Ishikawa (cell line): ENCODE data around the gene PSMC6.

Source experiments
- CEBPB ChIP-seq: IDR thresholded peaks from 2 replicates; pipeline ENCODE4 v1.6.1; 2012
- CREB1 ChIP-seq: IDR thresholded peaks from 2 replicates; pipeline ENCODE4 v1.6.1; 2012; ENCODE audit warnings: low read depth
- EGR1 ChIP-seq: IDR thresholded peaks from 2 replicates; pipeline ENCODE4 v1.6.1; 2012
- EP300 ChIP-seq: IDR thresholded peaks from 2 replicates; pipeline ENCODE4 v1.6.1; 2012; ENCODE audit warnings: borderline replicate concordance
- FOXM1 ChIP-seq: IDR thresholded peaks from 2 replicates; pipeline ENCODE4 v1.6.1; 2012; ENCODE audit warnings: low read depth, borderline replicate concordance
- NFIC ChIP-seq: IDR thresholded peaks from 2 replicates; pipeline ENCODE4 v1.6.1; 2012
- RAD21 ChIP-seq: IDR thresholded peaks from 2 replicates; pipeline ENCODE4 v1.6.1; 2012; ENCODE audit warnings: low read depth
- TAF1 ChIP-seq: IDR thresholded peaks from 2 replicates; pipeline ENCODE4 v1.6.1; 2012; ENCODE audit warnings: low read depth, mild to moderate bottlenecking
- TCF12 ChIP-seq: IDR thresholded peaks from 2 replicates; pipeline ENCODE4 v1.6.1; 2012; ENCODE audit warnings: low read depth
- TEAD4 ChIP-seq: IDR thresholded peaks from 2 replicates; pipeline ENCODE4 v1.6.1; 2012
- YY1 ChIP-seq: IDR thresholded peaks from 2 replicates; pipeline ENCODE4 v1.6.1; 2012; ENCODE audit warnings: low read depth
- TF ChIP-seq, protein P1 (sequence below): IDR thresholded peaks from 2 replicates; pipeline ENCODE4 v1.6.1; 2012
- TF ChIP-seq, protein P2 (sequence below): IDR thresholded peaks from 2 replicates; pipeline ENCODE4 v1.6.1; 2012
- TF ChIP-seq, protein P3 (sequence below): IDR thresholded peaks from 2 replicates; pipeline ENCODE4 v1.6.1; 2012; ENCODE audit warnings: low read depth, mild to moderate bottlenecking

DNA sequence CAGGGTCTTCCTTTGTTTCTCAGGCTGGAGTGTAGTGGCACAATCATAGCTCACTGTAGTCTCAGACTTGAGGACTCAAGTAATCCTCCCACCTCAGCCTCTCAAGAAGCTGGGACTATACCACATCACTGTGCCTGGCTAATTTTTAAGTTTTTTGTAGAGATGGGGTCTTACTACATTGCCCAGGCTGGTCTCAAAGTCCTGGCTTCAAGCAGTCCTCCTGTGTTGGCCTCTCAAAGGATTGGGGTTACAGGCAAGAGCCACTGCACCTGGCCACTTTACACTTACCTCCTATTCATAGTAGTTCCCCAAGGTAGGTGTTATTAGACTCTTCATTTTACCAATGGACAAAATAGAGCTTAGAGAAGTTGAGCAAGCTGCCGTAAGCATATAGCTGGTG lies 52.1 kb downstream of the PSMC6 start:
- TF ChIP-seq, protein P1, sequence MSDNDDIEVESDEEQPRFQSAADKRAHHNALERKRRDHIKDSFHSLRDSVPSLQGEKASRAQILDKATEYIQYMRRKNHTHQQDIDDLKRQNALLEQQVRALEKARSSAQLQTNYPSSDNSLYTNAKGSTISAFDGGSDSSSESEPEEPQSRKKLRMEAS: no peak
- TF ChIP-seq EP300: no peak
- TF ChIP-seq YY1: no peak
- no peak for TF ChIP-seq TAF1
- TF ChIP-seq FOXM1: no peak
- TF ChIP-seq, protein P2, sequence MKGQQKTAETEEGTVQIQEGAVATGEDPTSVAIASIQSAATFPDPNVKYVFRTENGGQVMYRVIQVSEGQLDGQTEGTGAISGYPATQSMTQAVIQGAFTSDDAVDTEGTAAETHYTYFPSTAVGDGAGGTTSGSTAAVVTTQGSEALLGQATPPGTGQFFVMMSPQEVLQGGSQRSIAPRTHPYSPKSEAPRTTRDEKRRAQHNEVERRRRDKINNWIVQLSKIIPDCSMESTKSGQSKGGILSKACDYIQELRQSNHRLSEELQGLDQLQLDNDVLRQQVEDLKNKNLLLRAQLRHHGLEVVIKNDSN: no peak
- TF ChIP-seq TCF12: no peak
- TF ChIP-seq, protein P3, sequence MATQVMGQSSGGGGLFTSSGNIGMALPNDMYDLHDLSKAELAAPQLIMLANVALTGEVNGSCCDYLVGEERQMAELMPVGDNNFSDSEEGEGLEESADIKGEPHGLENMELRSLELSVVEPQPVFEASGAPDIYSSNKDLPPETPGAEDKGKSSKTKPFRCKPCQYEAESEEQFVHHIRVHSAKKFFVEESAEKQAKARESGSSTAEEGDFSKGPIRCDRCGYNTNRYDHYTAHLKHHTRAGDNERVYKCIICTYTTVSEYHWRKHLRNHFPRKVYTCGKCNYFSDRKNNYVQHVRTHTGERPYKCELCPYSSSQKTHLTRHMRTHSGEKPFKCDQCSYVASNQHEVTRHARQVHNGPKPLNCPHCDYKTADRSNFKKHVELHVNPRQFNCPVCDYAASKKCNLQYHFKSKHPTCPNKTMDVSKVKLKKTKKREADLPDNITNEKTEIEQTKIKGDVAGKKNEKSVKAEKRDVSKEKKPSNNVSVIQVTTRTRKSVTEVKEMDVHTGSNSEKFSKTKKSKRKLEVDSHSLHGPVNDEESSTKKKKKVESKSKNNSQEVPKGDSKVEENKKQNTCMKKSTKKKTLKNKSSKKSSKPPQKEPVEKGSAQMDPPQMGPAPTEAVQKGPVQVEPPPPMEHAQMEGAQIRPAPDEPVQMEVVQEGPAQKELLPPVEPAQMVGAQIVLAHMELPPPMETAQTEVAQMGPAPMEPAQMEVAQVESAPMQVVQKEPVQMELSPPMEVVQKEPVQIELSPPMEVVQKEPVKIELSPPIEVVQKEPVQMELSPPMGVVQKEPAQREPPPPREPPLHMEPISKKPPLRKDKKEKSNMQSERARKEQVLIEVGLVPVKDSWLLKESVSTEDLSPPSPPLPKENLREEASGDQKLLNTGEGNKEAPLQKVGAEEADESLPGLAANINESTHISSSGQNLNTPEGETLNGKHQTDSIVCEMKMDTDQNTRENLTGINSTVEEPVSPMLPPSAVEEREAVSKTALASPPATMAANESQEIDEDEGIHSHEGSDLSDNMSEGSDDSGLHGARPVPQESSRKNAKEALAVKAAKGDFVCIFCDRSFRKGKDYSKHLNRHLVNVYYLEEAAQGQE: no peak
- TF ChIP-seq EGR1: no peak
- no peak for TF ChIP-seq CREB1
- no peak for TF ChIP-seq CEBPB
- TF ChIP-seq RAD21: no peak
- TF ChIP-seq TEAD4: no peak
- TF ChIP-seq NFIC: no peak
